Neural cell (in vitro differentiated cells): ENCODE measurements around the gene CERS2. TPM values are rescaled to one million over a fixed set of nuclear protein-coding genes. Genes with fewer than 3 reads are reported as not detected.
A peak's percentile ranks its signal among the peaks of the same experiment; 100 is the strongest.

Experiments used
- H2AFZ ChIP-seq: fragments of 200-600, 300-800 bp; sonication (generic), shearing (Covaris generic); 2 replicates; pipeline ENCODE4 v1.6.0; 2014; ENCODE audit warnings: low read depth, mild to moderate bottlenecking, antibody characterized with exemption, low read length, moderate library complexity
- H3F3A ChIP-seq: fragments of 200-600 bp; shearing (Covaris generic); 2 replicates; pipeline ENCODE4 v1.6.1; 2016; ENCODE audit warnings: mild to moderate bottlenecking, moderate library complexity, mixed read lengths, antibody characterized with exemption, low read length; ENCODE audit not compliant: insufficient read depth, poor library complexity, severe bottlenecking
- H3K27ac ChIP-seq: fragments of 200-600, 300-800 bp; sonication (generic), shearing (Covaris generic); 2 replicates; pipeline ENCODE4 v1.5.1; 2014; ENCODE audit warnings: mild to moderate bottlenecking, low read length, moderate library complexity
- H3K27me3 ChIP-seq: fragments of 300-800, 200-600 bp; sonication (generic), shearing (Covaris generic); 2 replicates; pipeline ENCODE4 v1.6.0; 2014; ENCODE audit warnings: mild to moderate bottlenecking, low read depth, low read length, moderate library complexity; ENCODE audit not compliant: insufficient read depth
- H3K36me3 ChIP-seq: fragments of 300-800, 200-600 bp; sonication (generic), shearing (Covaris generic); 2 replicates; pipeline ENCODE4 v1.5.1; 2014; ENCODE audit warnings: mild to moderate bottlenecking, antibody characterized with exemption, low read length, moderate library complexity; ENCODE audit not compliant: insufficient read depth
- H3K4me2 ChIP-seq: fragments of 300-800, 200-600 bp; sonication (generic), shearing (Covaris generic); 2 replicates; pipeline ENCODE4 v1.6.0; 2014; ENCODE audit warnings: mild to moderate bottlenecking, low read length
- H3K4me3 ChIP-seq: fragments of 300-800, 200-600 bp; sonication (generic), shearing (Covaris generic); 2 replicates; pipeline ENCODE4 v1.5.1; 2014; ENCODE audit warnings: mild to moderate bottlenecking, low read length, moderate library complexity
- H3K79me2 ChIP-seq: fragments of 200-600 bp; shearing (Covaris generic); replicated peaks from 2 replicates; pipeline ENCODE4 v1.6.0; 2014; ENCODE audit warnings: mild to moderate bottlenecking, low read length, moderate library complexity; ENCODE audit not compliant: insufficient read depth
- H3K9ac ChIP-seq: fragments of 300-800, 200-600 bp; sonication (generic), shearing (Covaris generic); 2 replicates; pipeline ENCODE4 v1.6.1; 2016; ENCODE audit warnings: mild to moderate bottlenecking, low read length, mixed read lengths
- H3K9me2 ChIP-seq: fragments of 200-600 bp; shearing (Covaris generic); 2 replicates; pipeline ENCODE4 v1.6.1; 2016; ENCODE audit warnings: mild to moderate bottlenecking, low read length, mixed read lengths; ENCODE audit not compliant: insufficient read depth
- H3K9me3 ChIP-seq: fragments of 200-600, 300-800 bp; sonication (generic), shearing (Covaris generic); 2 replicates; pipeline ENCODE4 v1.6.1; 2016; ENCODE audit warnings: mild to moderate bottlenecking, mixed run types, low read length, moderate library complexity, mixed read lengths
- H4K20me1 ChIP-seq: fragments of 200-600 bp; shearing (Covaris generic); 2 replicates; pipeline ENCODE4 v1.6.1; 2016; ENCODE audit warnings: mild to moderate bottlenecking, mixed run types; ENCODE audit not compliant: insufficient read depth
- EP300 ChIP-seq: fragments of 450-650 bp; conservative IDR thresholded peaks from 2 replicates; pipeline ENCODE4 v1.6.1; 2014; ENCODE audit warnings: antibody characterized with exemption, mild to moderate bottlenecking, moderate library complexity; ENCODE audit not compliant: poor library complexity, severe bottlenecking
- EZH2 ChIP-seq: fragments of 200-600, 300-800 bp; shearing (Covaris generic), sonication (generic); IDR thresholded peaks from 2 replicates; pipeline ENCODE4 v1.6.1; 2014; ENCODE audit warnings: antibody characterized with exemption, low read length, borderline replicate concordance, mild to moderate bottlenecking; ENCODE audit not compliant: insufficient read depth, poor library complexity, severe bottlenecking
- MXI1 ChIP-seq: fragments of 450-650 bp; conservative IDR thresholded peaks from 2 replicates; pipeline ENCODE4 v1.6.1; 2014; ENCODE audit warnings: antibody characterized with exemption, mild to moderate bottlenecking; ENCODE audit not compliant: poor library complexity, severe bottlenecking
- POLR2AphosphoS5 ChIP-seq: IDR thresholded peaks from 2 replicates; pipeline ENCODE4 v1.6.1; 2012
- RAD21 ChIP-seq: fragments of 450-650 bp; conservative IDR thresholded peaks from 2 replicates; pipeline ENCODE4 v1.6.1; 2014; ENCODE audit warnings: antibody characterized with exemption, mild to moderate bottlenecking, moderate library complexity
- REST ChIP-seq: IDR thresholded peaks from 2 replicates; pipeline ENCODE4 v1.6.1; 2012; ENCODE audit warnings: borderline replicate concordance
- SMC3 ChIP-seq: fragments of 450-650 bp; conservative IDR thresholded peaks from 2 replicates; pipeline ENCODE4 v1.6.1; 2014; ENCODE audit warnings: antibody characterized with exemption, mild to moderate bottlenecking, moderate library complexity; ENCODE audit not compliant: poor library complexity
- TAF1 ChIP-seq: IDR thresholded peaks from 2 replicates; pipeline ENCODE4 v1.6.1; 2012; ENCODE audit warnings: low read depth
- polyA plus RNA-seq: library from polyadenylated mRNA; depleted of rRNA; stranded (reverse); fragments of >200 nt; gene quantifications from 2 replicates; pipeline ENCODE4 v1.2.3, GENCODE V29; 2014
- TF ChIP-seq, protein P1 (sequence below): fragments of 450-650 bp; IDR thresholded peaks from 2 replicates; pipeline ENCODE4 v1.5.1; 2014; ENCODE audit warnings: antibody characterized with exemption, mild to moderate bottlenecking, moderate library complexity; ENCODE audit not compliant: poor library complexity, severe bottlenecking

CERS2 gene
- polyA plus RNA-seq, 1 donor from 2014 or later = 39.1 TPM

- Histone ChIP-seq H3K9me3 (no peaks in the 10 kb centered on the region), H3K9ac (no peak overlapping the region), H3K27ac (no peak overlapping the region), H2AFZ (no peak overlapping the region), H4K20me1 (no peaks in the 10 kb centered on the region), H3K27me3 (no peaks in the 10 kb centered on the region), H3K4me3 (peak overlapping the region; percentile 49), H3K9me2 (no peaks in the 10 kb centered on the region), H3K4me2 (peak overlapping the region; percentile 51), H3F3A (no peaks in the 10 kb centered on the region), H3K79me2 (peaks cover 27% of the 10 kb centered on the region), H3K36me3 (no peaks in the 10 kb centered on the region)
- TF ChIP-seq REST = no peak
- no peak for TF ChIP-seq MXI1
- TF ChIP-seq TAF1 = no peak
- no peak for TF ChIP-seq EZH2
- no peak for TF ChIP-seq RAD21
- no peak for TF ChIP-seq EP300
These were observed 28.0 kb upstream of the CERS2 start for GRCh38 chr1:151002611-151003010.

- Histone ChIP-seq H3K9ac (no peak overlapping the region), H3K4me3 (no peak overlapping the region), H3K79me2 (peaks cover 27% of the 10 kb centered on the region), H3K36me3 (no peaks in the 10 kb centered on the region), H2AFZ (no peak overlapping the region), H4K20me1 (no peaks in the 10 kb centered on the region), H3K27ac (no peak overlapping the region), H3F3A (no peaks in the 10 kb centered on the region), H3K27me3 (no peaks in the 10 kb centered on the region), H3K9me2 (no peaks in the 10 kb centered on the region), H3K4me2 (no peak overlapping the region), H3K9me3 (no peaks in the 10 kb centered on the region)
- TF ChIP-seq MXI1 = no peak
- no peak for TF ChIP-seq SMC3
- no peak for TF ChIP-seq EP300
- TF ChIP-seq RAD21 = no peak
- no peak for TF ChIP-seq TAF1
- TF ChIP-seq, protein P1, sequence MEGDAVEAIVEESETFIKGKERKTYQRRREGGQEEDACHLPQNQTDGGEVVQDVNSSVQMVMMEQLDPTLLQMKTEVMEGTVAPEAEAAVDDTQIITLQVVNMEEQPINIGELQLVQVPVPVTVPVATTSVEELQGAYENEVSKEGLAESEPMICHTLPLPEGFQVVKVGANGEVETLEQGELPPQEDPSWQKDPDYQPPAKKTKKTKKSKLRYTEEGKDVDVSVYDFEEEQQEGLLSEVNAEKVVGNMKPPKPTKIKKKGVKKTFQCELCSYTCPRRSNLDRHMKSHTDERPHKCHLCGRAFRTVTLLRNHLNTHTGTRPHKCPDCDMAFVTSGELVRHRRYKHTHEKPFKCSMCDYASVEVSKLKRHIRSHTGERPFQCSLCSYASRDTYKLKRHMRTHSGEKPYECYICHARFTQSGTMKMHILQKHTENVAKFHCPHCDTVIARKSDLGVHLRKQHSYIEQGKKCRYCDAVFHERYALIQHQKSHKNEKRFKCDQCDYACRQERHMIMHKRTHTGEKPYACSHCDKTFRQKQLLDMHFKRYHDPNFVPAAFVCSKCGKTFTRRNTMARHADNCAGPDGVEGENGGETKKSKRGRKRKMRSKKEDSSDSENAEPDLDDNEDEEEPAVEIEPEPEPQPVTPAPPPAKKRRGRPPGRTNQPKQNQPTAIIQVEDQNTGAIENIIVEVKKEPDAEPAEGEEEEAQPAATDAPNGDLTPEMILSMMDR = no peak
- no peak for TF ChIP-seq REST
- TF ChIP-seq POLR2AphosphoS5 = no peak
- no peak for TF ChIP-seq EZH2
These were observed 27.4 kb upstream of the CERS2 start for GRCh38 chr1:151002051-151002450.
